T-helper 1 cell treated with Interleukin-12 subunit alpha and Interleukin-12 subunit beta and Interleukin-4 antibody, amounts not matched to agents 30 ng/mL and 1 ng/mL, for 36 hours (primary cell): ENCODE measurements around the gene PPFIA3. TPM values are rescaled to one million over a fixed set of nuclear protein-coding genes. Genes with fewer than 3 reads are reported as not detected.
"Not testable (repeated sequence)": the region's sequence is repeated elsewhere in the genome, so short reads cannot be mapped to it uniquely, and the experiment has no call there.

Experiments
- intact Hi-C: fragments of 100-400 bp; cut with micrococcal nuclease; formaldehyde crosslinking; loops from one replicate; pipeline ENCODE4 v1.15.1; 2024
- total RNA-seq: library from RNA; stranded (reverse); gene quantifications from 2 replicates; pipeline ENCODE4 v1.2.3, GENCODE V29; 2022

Gene PPFIA3
- total RNA-seq, 1 donor from 2014 or later = 3.5 TPM

DNA sequence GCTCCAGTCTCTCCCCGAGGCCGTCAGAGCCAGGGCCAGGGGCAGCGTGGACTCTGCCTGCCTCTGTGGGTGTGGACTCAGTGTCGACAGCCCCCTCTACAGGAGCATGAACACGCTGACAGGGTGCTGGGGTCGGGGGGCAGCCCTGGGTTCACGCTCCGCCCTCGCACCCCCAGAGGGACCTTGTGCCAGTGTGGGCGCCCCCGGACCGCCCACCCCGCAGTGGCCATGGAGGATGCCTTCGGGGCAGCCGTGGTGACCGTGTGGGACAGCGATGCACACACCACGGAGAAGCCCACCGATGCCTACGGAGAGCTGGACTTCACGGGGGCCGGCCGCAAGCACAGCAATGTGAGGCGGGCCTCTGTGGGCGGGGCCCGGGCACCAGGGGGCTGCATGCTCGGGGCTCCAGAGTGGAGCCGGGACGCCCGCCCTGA is 46.5 kb downstream of the PPFIA3 start:
- intact Hi-C loops = no loop called here

DNA sequence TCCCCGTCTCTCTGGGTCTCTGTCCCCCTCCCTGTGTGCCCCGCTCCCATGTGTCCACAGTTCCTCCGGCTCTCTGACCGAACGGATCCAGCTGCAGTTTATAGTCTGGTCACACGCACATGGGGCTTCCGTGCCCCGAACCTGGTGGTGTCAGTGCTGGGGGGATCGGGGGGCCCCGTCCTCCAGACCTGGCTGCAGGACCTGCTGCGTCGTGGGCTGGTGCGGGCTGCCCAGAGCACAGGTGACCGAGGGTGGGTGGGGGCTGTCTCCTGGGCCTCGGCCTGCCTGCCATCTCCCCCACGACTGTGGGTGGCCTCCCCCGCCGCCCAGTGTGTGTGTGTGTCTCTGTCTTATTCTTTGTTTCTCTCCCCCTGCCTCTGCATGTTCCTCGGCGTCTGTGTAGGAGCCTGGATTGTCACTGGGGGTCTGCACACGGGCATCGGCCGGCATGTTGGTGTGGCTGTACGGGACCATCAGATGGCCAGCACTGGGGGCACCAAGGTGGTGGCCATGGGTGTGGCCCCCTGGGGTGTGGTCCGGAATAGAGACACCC is 48.6 kb downstream of the PPFIA3 start:
- intact Hi-C loops = no loop called here

DNA sequence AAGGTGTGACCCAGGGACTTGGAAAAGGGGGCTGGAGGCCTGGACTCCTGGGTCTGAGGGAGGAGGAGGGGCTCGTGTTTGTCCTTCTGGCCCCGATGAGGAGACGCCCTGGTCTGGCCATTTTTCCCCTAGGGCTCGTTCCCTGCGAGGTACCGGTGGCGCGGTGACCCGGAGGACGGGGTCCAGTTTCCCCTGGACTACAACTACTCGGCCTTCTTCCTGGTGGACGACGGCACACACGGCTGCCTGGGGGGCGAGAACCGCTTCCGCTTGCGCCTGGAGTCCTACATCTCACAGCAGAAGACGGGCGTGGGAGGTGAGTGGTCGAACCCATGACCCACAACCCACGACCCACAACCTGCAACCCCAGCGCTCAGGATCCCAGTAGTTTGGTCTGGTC is 49.1 kb downstream of the PPFIA3 start:
- intact Hi-C loops = no loop called here

DNA sequence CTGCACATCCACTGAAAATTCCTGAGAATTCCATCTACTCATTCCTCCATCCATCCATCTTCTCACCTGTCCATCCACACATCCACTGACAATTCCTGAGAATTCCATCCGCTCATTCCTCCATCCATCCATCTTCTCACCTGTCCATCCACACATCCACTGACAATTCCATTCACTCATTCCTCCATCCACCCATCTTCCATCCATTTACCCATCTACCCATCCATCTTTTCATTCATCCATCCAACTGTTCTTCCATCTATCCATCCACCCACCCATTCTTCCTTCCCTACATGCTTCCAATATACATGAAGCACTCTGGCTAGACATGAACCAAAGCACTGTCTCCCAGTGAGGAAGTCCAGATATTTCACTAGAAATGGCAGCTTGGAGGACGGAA is 53.9 kb downstream of the PPFIA3 start:
- intact Hi-C loops = no loop called here

DNA sequence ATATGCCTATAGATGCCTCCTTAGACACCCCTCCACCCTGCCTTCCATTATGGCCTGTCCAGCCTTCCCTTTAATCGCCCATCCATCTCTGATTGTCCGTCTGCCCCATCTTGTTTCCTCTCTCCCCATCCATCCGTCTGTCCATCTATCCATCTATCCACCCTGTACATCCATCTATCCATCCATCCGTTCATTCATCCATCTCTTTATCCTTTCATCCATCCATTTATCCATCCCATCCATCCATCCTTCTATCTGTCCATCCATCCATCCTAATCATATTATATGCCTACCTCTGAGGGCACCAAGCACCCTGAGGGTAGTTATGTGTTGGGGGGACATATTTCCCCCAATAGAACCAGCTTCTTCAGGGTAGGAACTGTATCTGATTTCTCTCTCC is 61.3 kb downstream of the PPFIA3 start:
- intact Hi-C loops = no loop called here

DNA sequence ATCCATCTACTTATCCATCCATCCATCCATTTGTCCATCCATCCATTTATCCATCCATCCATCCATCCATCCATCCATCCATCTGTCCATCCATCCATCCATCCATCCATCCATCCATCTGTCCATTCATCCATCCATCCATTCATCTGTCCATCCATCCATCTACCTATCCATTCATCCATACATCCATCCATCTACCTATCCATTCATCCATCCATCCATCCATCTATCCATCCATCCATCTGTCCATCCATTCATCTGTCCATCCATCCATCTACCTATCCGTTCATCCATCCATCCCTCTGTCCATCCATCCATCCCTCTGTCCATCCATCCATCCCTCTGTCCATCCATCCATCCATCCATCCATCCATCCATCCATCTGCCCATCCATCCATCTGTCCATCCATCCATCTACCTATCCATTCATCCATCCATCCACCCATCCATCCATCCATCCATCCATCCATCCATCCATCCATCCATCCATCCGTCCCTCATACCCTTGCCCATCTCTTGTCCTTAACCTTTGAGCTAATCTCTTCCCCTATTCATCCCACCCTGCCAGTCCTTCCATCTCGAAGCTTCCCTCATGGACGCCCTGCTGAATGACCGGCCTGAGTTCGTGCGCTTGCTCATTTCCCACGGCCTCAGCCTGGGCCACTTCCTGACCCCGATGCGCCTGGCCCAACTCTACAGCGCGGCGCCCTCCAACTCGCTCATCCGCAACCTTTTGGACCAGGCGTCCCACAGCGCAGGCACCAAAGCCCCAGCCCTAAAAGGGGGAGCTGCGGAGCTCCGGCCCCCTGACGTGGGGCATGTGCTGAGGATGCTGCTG is 62.9 kb downstream of the PPFIA3 start:
- intact Hi-C loops = not testable (repeated sequence)

DNA sequence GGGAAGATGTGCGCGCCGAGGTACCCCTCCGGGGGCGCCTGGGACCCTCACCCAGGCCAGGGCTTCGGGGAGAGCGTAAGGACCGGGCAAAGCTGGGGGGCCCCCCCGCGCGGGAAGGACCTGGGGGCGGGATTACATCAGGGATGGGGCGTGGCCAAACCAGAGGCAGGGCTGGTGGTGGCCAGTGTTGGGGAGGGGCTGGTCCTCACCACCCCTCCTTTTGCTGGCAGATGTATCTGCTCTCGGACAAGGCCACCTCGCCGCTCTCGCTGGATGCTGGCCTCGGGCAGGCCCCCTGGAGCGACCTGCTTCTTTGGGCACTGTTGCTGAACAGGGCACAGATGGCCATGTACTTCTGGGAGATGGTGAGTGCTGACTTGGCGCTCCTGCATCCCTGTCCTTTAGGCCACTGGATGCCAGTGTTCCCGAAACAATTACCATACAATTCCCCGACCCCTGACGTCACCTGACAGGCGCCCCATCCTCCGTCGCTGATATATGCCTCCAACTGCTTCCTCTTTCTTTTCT is 63.6 kb downstream of the PPFIA3 start:
- intact Hi-C loops = no loop called here

DNA sequence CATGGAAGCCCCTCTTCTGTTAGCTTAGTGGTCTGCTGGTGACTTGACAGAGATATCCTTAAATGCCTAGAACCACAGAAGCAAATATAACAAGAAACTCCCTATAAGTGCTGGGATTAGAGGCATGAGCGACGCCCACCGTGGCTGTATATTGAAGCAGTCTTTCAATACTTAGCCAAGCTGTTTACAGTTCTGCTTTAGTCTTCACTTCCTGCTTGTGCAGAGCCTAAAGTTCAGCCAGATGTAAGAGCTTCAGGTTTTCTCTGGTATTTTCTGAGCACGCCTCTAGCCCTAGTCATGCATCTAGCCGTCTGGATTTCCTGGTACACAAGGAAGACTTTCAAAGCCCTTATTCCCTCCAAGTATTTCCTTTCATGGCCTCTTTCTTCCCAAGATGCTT is 66.8 kb downstream of the PPFIA3 start:
- intact Hi-C loops = no loop called here

DNA sequence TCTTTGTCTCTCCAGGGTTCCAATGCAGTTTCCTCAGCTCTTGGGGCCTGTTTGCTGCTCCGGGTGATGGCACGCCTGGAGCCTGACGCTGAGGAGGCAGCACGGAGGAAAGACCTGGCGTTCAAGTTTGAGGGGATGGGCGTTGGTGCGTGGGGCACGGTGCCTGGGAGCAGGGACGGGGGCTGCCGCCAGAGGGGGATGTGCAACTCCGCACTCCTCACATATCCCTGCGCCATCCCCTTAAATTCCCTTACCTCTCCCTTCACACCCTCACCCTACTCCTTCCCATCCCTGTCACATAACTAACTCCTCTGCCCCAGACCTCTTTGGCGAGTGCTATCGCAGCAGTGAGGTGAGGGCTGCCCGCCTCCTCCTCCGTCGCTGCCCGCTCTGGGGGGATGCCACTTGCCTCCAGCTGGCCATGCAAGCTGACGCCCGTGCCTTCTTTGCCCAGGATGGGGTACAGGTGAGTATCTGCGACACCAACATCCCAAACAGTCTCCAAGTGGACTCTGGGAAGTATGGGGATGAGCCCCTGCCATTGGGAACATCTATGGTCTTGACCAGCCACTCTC is 69.4 kb downstream of the PPFIA3 start:
- intact Hi-C loops = no loop called here

DNA sequence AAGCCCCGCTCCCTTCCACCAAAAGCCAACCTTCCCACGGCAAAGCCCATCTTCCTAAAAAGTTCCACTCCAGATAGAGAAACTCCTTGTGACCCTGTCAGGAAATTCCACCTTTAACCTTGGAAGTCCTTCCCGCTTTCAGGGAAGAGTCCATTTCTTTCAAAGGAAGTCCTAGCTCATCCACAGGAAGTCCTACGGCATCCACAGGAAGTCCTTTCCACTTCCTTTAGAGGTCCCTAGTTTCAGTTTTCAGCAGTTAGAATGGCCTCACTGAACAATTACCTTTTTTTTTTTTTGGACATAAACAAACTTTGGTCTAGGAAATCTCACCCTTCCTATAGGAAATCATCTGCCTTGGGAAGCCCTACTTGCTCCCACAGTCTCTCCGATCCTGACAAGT is 69.9 kb downstream of the PPFIA3 start:
- intact Hi-C loops = no loop called here

DNA sequence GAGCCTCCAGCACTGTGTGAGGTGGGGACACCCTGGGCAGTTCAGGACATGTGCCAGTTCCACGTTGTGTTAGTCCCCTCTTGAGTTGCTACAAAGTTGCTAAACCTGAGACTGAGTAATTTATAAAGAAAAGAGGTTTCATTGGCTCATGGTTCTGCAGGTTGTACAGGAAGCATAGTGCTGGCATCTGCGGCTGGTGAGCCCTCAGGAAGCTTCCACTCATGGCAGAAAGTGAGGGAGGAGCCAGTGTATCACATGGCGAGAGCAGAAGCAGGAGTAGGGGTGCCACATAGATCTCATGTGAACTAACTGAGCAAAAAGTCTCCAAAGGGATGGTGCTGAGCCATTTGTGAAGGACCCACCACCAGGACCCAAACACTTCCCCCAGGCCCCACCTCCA is 71.4 kb downstream of the PPFIA3 start:
- intact Hi-C loops = no loop called here

DNA sequence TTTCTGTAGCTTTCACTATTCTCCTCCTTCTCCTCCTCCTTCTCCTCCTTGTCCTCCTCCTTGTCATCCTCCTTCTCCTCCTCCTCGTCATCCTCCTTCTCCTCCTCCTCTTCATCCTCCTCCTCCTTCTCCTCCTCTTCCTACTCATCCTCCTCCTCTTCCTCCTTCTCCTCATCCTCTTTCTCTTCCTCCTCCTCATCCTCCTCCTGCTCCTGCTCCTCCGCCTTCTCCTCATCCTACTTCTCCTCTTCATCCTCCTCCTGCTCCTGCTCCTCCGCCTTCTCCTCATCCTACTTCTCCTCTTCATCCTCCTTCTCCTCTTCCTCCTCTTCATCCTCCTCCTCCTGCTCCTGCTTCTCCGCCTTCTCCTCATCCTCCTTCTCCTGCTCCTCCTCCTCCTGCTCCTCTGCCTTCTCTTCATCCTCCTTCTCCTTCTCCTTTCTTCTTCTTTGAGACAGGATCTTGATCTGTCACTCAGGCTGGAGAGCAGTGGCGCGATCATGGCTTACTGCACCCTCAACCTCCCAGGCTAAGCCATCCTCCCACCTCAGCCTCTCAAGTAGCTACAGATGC is 74.6 kb downstream of the PPFIA3 start:
- intact Hi-C loops = no loop called here

DNA sequence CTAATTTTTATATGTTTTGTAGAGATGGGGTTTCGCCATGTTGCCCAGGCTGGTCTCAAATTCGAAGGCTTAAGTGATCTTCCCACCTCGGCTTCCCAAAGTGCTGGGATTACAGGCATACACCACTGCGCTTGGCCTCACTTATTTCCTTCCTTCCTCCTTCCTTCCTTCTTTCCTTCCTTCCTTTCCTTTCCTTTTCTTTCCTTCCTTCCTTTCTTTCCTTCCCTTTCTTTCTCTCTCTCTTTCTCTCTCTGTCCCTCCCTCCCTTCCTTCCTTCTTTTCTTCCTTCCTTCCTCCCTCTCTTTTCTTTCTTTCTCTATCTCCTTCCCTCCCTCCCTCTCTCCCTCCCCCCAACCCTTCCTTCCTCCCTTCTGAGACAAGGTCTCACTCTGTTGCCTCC is 75.1 kb downstream of the PPFIA3 start:
- intact Hi-C loops = no loop called here

DNA sequence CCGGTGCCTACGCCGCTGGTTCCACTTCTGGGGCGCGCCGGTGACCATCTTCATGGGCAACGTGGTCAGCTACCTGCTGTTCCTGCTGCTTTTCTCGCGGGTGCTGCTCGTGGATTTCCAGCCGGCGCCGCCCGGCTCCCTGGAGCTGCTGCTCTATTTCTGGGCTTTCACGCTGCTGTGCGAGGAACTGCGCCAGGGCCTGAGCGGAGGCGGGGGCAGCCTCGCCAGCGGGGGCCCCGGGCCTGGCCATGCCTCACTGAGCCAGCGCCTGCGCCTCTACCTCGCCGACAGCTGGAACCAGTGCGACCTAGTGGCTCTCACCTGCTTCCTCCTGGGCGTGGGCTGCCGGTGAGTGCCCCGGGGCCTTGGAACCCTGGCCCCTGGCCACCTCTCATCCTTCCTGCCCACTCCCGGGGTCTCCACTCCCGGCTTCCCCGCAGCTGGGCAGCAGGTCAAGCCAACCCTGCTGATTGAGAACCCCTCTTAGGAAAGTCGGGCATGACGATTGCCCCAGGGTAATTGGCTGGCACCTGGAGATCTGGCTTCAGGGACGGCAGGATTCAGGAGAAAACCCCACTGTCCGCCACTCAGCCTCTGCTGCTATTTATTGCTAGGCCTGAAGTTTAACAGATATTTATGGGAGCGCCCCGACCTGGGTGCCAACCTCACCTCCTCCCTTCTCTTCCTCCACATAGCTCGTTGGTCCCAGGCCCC is 77.3 kb downstream of the PPFIA3 start:
- intact Hi-C loops = no loop called here

DNA sequence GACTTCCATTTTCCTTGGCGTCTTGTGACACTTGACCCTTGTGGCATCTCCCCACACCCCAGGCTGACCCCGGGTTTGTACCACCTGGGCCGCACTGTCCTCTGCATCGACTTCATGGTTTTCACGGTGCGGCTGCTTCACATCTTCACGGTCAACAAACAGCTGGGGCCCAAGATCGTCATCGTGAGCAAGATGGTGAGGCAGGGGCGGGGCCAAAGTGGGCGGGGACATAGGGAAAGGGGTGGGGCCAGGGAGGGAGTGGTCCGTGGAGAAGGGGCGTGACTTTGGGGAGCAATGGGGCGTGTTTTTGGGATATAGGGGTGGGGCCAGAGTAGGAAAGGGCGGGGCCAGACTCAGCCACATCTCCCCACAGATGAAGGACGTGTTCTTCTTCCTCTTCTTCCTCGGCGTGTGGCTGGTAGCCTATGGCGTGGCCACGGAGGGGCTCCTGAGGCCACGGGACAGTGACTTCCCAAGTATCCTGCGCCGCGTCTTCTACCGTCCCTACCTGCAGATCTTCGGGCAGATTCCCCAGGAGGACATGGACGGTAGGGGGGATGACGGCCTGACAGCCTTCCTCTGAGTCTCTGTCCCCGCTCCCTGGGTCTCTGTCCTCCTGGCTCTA is 81.0 kb downstream of the PPFIA3 start:
- intact Hi-C loops = loop anchor here (10.0 kb wide), 1 partner anchor 416 kb away; no protein-coding TSS in a partner anchor

Other genes starting within 250 kb of the PPFIA3 start
- gene PPP1R15A, start 247.1 kb upstream of the PPFIA3 start, total RNA-seq = 37.9 and 38.1 TPM in 2 replicates
- not detected in 2 replicates for gene TULP2, start 220.8 kb upstream of the PPFIA3 start, total RNA-seq
- gene NUCB1, start 219.2 kb upstream of the PPFIA3 start, total RNA-seq = 273 and 277 TPM in 2 replicates
- 0.34 TPM in 1 of 2 replicates, not detected in the other for gene DHDH, start 185.8 kb upstream of the PPFIA3 start, total RNA-seq
- gene BAX, start 164.7 kb upstream of the PPFIA3 start, total RNA-seq = 376 and 407 TPM in 2 replicates
- 1,064 and 1,113 TPM in 2 replicates for gene FTL, start 154.2 kb upstream of the PPFIA3 start, total RNA-seq
- 67.8 and 76.2 TPM in 2 replicates for gene GYS1, start 126.2 kb upstream of the PPFIA3 start, total RNA-seq
- gene RUVBL2, start 125.7 kb upstream of the PPFIA3 start, total RNA-seq = 87.7 and 96.1 TPM in 2 replicates
- gene LHB, start 102.5 kb upstream of the PPFIA3 start, total RNA-seq = not detected in 2 replicates
- not detected in 2 replicates for gene CGB3, start 95.2 kb upstream of the PPFIA3 start, total RNA-seq
- not detected in 2 replicates for gene CGB2, start 87.7 kb upstream of the PPFIA3 start, total RNA-seq
- not detected in 2 replicates for gene CGB1, start 82.6 kb upstream of the PPFIA3 start, total RNA-seq
- not detected in 2 replicates for gene CGB5, start 75.7 kb upstream of the PPFIA3 start, total RNA-seq
- gene CGB8, start 70.4 kb upstream of the PPFIA3 start, total RNA-seq = not detected in 2 replicates
- gene CGB7, start 61.8 kb upstream of the PPFIA3 start, total RNA-seq = not detected in 2 replicates
- gene NTF4, start 54.7 kb upstream of the PPFIA3 start, total RNA-seq = not detected in 2 replicates
- 0.07 TPM in 1 of 2 replicates, not detected in the other for gene KCNA7, start 46.8 kb upstream of the PPFIA3 start, total RNA-seq
- 233 and 234 TPM in 2 replicates for gene SNRNP70, start 34.1 kb upstream of the PPFIA3 start, total RNA-seq
- 2.1 and 3.4 TPM in 2 replicates for gene LIN7B, start 5.2 kb upstream of the PPFIA3 start, total RNA-seq
- 0.98 and 1.1 TPM in 2 replicates for gene C19orf73, start 401 bp upstream of the PPFIA3 start, total RNA-seq
- not detected in 2 replicates for gene HRC, start 35.9 kb downstream of the PPFIA3 start, total RNA-seq
- 0.54 and 1.0 TPM in 2 replicates for gene TRPM4, start 38.2 kb downstream of the PPFIA3 start, total RNA-seq
- 5.6 and 5.8 TPM in 2 replicates for gene SLC6A16, start 205.6 kb downstream of the PPFIA3 start, total RNA-seq
- 229 and 231 TPM in 2 replicates for gene CD37, start 215.9 kb downstream of the PPFIA3 start, total RNA-seq
- gene TEAD2, start 242.9 kb downstream of the PPFIA3 start, total RNA-seq = not detected in 2 replicates
- gene DKKL1, start 244.3 kb downstream of the PPFIA3 start, total RNA-seq = not detected in 2 replicates